Stimulated activated CD8-positive, alpha-beta memory T cell treated with anti-CD3 and anti-CD28 coated beads, Interleukin-4, amount 100 ng/mL, for 48 hours (primary cell): ENCODE data around the gene EHD2.
A peak's percentile ranks its signal among the peaks of the same experiment; 100 is the strongest.
"Not testable (repeated sequence)": the region's sequence is repeated elsewhere in the genome, so short reads cannot be mapped to it uniquely, and the experiment has no call there.

Experiments
- DNase-seq: peaks from one replicate; pipeline ENCODE4 v3.0.0-alpha.2; 2020

The EHD2 gene

GRCh38 chr19:47754206-47755064, 41.2 kb downstream of the EHD2 start:
- no peak for DNase-seq

- no peak for DNase-seq
These were observed 42.0 kb downstream of the EHD2 start for GRCh38 chr19:47755065-47755761.

GRCh38 chr19:47755762-47756626, 42.8 kb downstream of the EHD2 start:
- DNase-seq, result no peak

GRCh38 chr19:47756627-47756929, 43.4 kb downstream of the EHD2 start:
- no peak for DNase-seq

GRCh38 chr19:47756953-47757608, 43.9 kb downstream of the EHD2 start:
- DNase-seq, result no peak

GRCh38 chr19:47757617-47758442, 44.6 kb downstream of the EHD2 start:
- no peak for DNase-seq

- DNase-seq, result no peak
These were observed 45.2 kb downstream of the EHD2 start for GRCh38 chr19:47758443-47758804.

- no peak for DNase-seq
These were observed 47.4 kb downstream of the EHD2 start for GRCh38 chr19:47760632-47760999.

- DNase-seq, result no peak
These were observed 48.3 kb downstream of the EHD2 start for GRCh38 chr19:47761566-47761965.

- DNase-seq, result no peak
These were observed 48.9 kb downstream of the EHD2 start for GRCh38 chr19:47762151-47762550.

- DNase-seq, result no peak
These were observed 49.5 kb downstream of the EHD2 start for GRCh38 chr19:47762615-47763308.

GRCh38 chr19:47764705-47765104, 51.5 kb downstream of the EHD2 start:
- DNase-seq, result not testable (repeated sequence)

GRCh38 chr19:47765523-47766358, 52.5 kb downstream of the EHD2 start:
- peak; percentile 67 for DNase-seq

- no peak for DNase-seq
These were observed 53.1 kb downstream of the EHD2 start for GRCh38 chr19:47766359-47766620.

GRCh38 chr19:47766670-47767069, 53.4 kb downstream of the EHD2 start:
- DNase-seq, result no peak

GRCh38 chr19:47767349-47767748, 54.1 kb downstream of the EHD2 start:
- DNase-seq, result no peak

- no peak for DNase-seq
These were observed 55.4 kb downstream of the EHD2 start for GRCh38 chr19:47768604-47769003.

- no peak for DNase-seq
These were observed 56.3 kb downstream of the EHD2 start for GRCh38 chr19:47769534-47769933.

- not testable (repeated sequence) for DNase-seq
These were observed 58.1 kb downstream of the EHD2 start for GRCh38 chr19:47771291-47771690.

- no peak for DNase-seq
These were observed 63.3 kb downstream of the EHD2 start for GRCh38 chr19:47776568-47776967.
